HepG2 (cell line): Measurements from ENCODE around the gene SKI. TPM values are rescaled to one million over a fixed set of nuclear protein-coding genes. Genes with fewer than 3 reads are reported as not detected.

Source experiments
- AKAP8 ChIP-seq: sonication (generic); formaldehyde crosslinking; IDR thresholded peaks from 2 replicates; pipeline ENCODE4 v1.5.1; 2020; ENCODE audit warnings: mild to moderate bottlenecking, missing genetic modification reagents
- BORCS8-MEF2B ChIP-seq: sonication (generic); formaldehyde crosslinking; IDR thresholded peaks from 2 replicates; pipeline ENCODE4 v1.8.0; 2022; ENCODE audit warnings: mild to moderate bottlenecking, missing genetic modification reagents
- GLI4 ChIP-seq: sonication (generic); formaldehyde crosslinking; IDR thresholded peaks from 2 replicates; pipeline ENCODE4 v1.5.1; 2020; ENCODE audit warnings: missing genetic modification reagents, mild to moderate bottlenecking, moderate library complexity, borderline replicate concordance
- HMGA1 ChIP-seq: sonication (generic); formaldehyde crosslinking; conservative IDR thresholded peaks from 2 replicates; pipeline ENCODE4 v1.4.0; 2020; ENCODE audit warnings: missing genetic modification reagents
- HNRNPK ChIP-seq: fragments of 200-400 bp; formaldehyde crosslinking; IDR thresholded peaks from 2 replicates; pipeline ENCODE4 v1.6.1; 2018; ENCODE audit warnings: low read length, low read depth, moderate library complexity, mild to moderate bottlenecking; ENCODE audit not compliant: poor library complexity, severe bottlenecking
- HNRNPL ChIP-seq: fragments of 200-400 bp; formaldehyde crosslinking; IDR thresholded peaks from 2 replicates; pipeline ENCODE4 v1.6.1; 2017; ENCODE audit warnings: mild to moderate bottlenecking, low read depth, low read length
- HOXA3 ChIP-seq: sonication (generic); formaldehyde crosslinking; IDR thresholded peaks from 2 replicates; pipeline ENCODE4 v1.5.0; 2020; ENCODE audit warnings: missing genetic modification reagents
- KLF13 ChIP-seq: sonication (generic); formaldehyde crosslinking; IDR thresholded peaks from 2 replicates; pipeline ENCODE4 v1.4.0; 2020; ENCODE audit warnings: mild to moderate bottlenecking, missing genetic modification reagents
- RBFOX2 ChIP-seq: fragments of 200-400 bp; formaldehyde crosslinking; IDR thresholded peaks from 2 replicates; pipeline ENCODE4 v1.6.1; 2017; ENCODE audit warnings: low read depth, mild to moderate bottlenecking, low read length
- SP4 ChIP-seq: sonication (generic); formaldehyde crosslinking; IDR thresholded peaks from 2 replicates; pipeline ENCODE4 v1.8.1; 2023; ENCODE audit warnings: mild to moderate bottlenecking, missing genetic modification reagents
- SP5 ChIP-seq: IDR thresholded peaks from 2 replicates; pipeline ENCODE4 v1.6.1; 2016; ENCODE audit warnings: low read depth, borderline replicate concordance
- SRF ChIP-seq: IDR thresholded peaks from 2 replicates; pipeline ENCODE4 v1.6.1; 2011; ENCODE audit warnings: mild to moderate bottlenecking, low read depth, low read length, moderate library complexity
- TOPORS ChIP-seq: sonication (generic); formaldehyde crosslinking; IDR thresholded peaks from 2 replicates; pipeline ENCODE4 v1.8.0; 2023; ENCODE audit warnings: mild to moderate bottlenecking, missing genetic modification reagents
- TRIM24 ChIP-seq: sonication (generic); formaldehyde crosslinking; IDR thresholded peaks from 2 replicates; pipeline ENCODE4 v1.8.0; 2022; ENCODE audit warnings: mild to moderate bottlenecking, missing genetic modification reagents
- ZBTB38 ChIP-seq: sonication (generic); formaldehyde crosslinking; IDR thresholded peaks from 2 replicates; pipeline ENCODE4 v1.5.1; 2020; ENCODE audit warnings: mild to moderate bottlenecking, missing genetic modification reagents
- ZBTB7B ChIP-seq: sonication (generic); formaldehyde crosslinking; IDR thresholded peaks from 2 replicates; pipeline ENCODE4 v1.4.0; 2020; ENCODE audit warnings: missing genetic modification reagents
- ZFP36L2 ChIP-seq: sonication (generic); formaldehyde crosslinking; IDR thresholded peaks from 2 replicates; pipeline ENCODE4 v1.4.0; 2020; ENCODE audit warnings: missing genetic modification reagents
- ZNF253 ChIP-seq: sonication (generic); formaldehyde crosslinking; IDR thresholded peaks from 2 replicates; pipeline ENCODE4 v1.8.0; 2022; ENCODE audit warnings: mild to moderate bottlenecking, missing genetic modification reagents, borderline replicate concordance
- ZNF564 ChIP-seq: sonication (generic); formaldehyde crosslinking; IDR thresholded peaks from 2 replicates; pipeline ENCODE4 v1.8.1; 2023; ENCODE audit warnings: mild to moderate bottlenecking, missing genetic modification reagents
- polyA plus RNA-seq, 8 experiments: library from polyadenylated mRNA; depleted of rRNA in 3 of 8; stranded (reverse) in 7 of 8; unstranded in 1 of 8; fragments of >200 nt; fragmentation: Illumina TruSeq in 4 of 8; extraction: Trizol in 4 of 8; gene quantifications; 2 replicates each; pipeline versions ENCODE4 v1.2.1 to v1.2.3, GENCODE V29; 2011 to 2016; ENCODE audit warnings: low read depth in 4 of 8, missing spikeins in 1 of 8, mixed read lengths in 1 of 8; ENCODE audit not compliant: insufficient read depth in 1 of 8
- total RNA-seq, 5 experiments: library from RNA; depleted of rRNA; stranded (reverse); fragments of >200 nt; fragmentation: Illumina TruSeq; extraction: Trizol; gene quantifications; 2 replicates each; pipeline ENCODE4 v1.2.3, GENCODE V29; 2016; ENCODE audit warnings: low read depth in 1 of 5
- TF ChIP-seq, protein P1 (sequence below): sonication (generic); formaldehyde crosslinking; IDR thresholded peaks from 2 replicates; pipeline ENCODE4 v1.8.1; 2023; ENCODE audit warnings: mild to moderate bottlenecking, missing genetic modification reagents
- TF ChIP-seq, protein P2 (sequence below): sonication (generic); formaldehyde crosslinking; conservative IDR thresholded peaks from 2 replicates; pipeline ENCODE4 v1.4.0; 2020; ENCODE audit warnings: missing genetic modification reagents
- TF ChIP-seq, protein P3 (sequence below): sonication (generic); IDR thresholded peaks from 2 replicates; pipeline ENCODE4 v1.6.1; 2016; ENCODE audit warnings: low read depth, borderline replicate concordance

SKI gene
- total and polyA plus RNA-seq, 2 of the 13 experiments (the other 11 are each of a cell fraction or from before 2014, with no cell fraction given): 4.7 to 6.9 TPM

DNA sequence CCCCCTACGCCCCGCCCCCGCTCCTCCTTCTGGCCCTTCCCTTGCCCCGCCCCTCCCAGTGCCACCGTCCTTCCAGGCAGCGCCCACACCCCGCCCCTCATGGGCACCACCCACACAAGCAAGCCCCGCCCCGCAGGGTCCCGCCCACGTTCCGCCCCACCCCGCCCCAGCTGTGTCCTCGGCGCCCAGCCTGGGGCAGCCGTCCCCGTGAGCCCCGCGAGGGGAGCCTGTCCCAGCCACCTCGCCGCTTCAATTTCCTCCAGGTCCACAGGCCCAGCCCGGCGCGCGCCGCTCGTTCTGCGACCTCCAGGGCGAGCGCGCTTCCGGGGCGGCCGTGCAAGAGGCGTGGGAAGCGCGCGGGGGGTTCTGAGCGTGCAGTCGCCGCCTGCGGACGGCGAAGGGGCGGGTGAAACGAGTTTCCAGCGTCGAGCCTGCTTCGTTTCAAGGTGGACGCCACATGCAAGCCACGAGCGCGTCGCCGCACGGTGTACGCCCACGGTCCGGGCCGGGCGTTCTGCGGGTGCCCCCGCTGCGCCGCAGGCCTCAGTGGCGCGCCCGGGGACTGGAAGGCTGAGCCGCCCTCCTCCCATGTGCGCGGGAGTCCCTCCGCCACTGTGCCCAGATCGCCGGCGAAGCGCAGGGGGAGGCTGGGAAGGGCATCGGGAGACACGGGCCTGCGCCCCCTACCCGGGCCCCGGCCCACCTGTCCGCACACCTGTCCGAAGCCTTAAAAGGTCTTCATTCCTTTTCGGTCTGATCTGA lies 22.7 kb upstream of the SKI start (continued):
- TF ChIP-seq SP5 (CRISPR knock-in tag): peak; percentile 23; the same call in 1 of the 2 replicates
- peak; percentile 18 for TF ChIP-seq HNRNPK
- TF ChIP-seq, protein P1, sequence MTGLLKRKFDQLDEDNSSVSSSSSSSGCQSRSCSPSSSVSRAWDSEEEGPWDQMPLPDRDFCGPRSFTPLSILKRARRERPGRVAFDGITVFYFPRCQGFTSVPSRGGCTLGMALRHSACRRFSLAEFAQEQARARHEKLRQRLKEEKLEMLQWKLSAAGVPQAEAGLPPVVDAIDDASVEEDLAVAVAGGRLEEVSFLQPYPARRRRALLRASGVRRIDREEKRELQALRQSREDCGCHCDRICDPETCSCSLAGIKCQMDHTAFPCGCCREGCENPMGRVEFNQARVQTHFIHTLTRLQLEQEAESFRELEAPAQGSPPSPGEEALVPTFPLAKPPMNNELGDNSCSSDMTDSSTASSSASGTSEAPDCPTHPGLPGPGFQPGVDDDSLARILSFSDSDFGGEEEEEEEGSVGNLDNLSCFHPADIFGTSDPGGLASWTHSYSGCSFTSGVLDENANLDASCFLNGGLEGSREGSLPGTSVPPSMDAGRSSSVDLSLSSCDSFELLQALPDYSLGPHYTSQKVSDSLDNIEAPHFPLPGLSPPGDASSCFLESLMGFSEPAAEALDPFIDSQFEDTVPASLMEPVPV: 0 out of 2 replicates have a peak, but pooled peaks have one; percentile 33
- no peak for TF ChIP-seq ZBTB7B (CRISPR knock-in tag)
- TF ChIP-seq AKAP8 (CRISPR knock-in tag): no peak
- TF ChIP-seq HNRNPL: 0 out of 2 replicates have a peak, but pooled peaks have one; percentile 22
- no peak for TF ChIP-seq ZFP36L2
- TF ChIP-seq ZNF253: 0 out of 2 replicates have a peak, but pooled peaks have one; percentile 31
- TF ChIP-seq RBFOX2: peak; percentile 63
- TF ChIP-seq GLI4 (CRISPR knock-in tag): 0 out of 2 replicates have a peak, but pooled peaks have one; percentile 29
- no peak for TF ChIP-seq TRIM24 (CRISPR knock-in tag)
- TF ChIP-seq ZNF564: 0 out of 2 replicates have a peak, but pooled peaks have one; percentile 50
- TF ChIP-seq HOXA3 (CRISPR knock-in tag): peak; percentile 50; the same call in 1 of the 2 replicates
- no peak for TF ChIP-seq HMGA1 (CRISPR knock-in tag)
- TF ChIP-seq KLF13 (CRISPR knock-in tag): no peak
- 0 out of 2 replicates have a peak, but pooled peaks have one; percentile 42 for TF ChIP-seq SP4 (CRISPR knock-in tag)
- 0 out of 2 replicates have a peak, but pooled peaks have one; percentile 17 for TF ChIP-seq BORCS8-MEF2B (CRISPR knock-in tag)
- TF ChIP-seq, protein P2, sequence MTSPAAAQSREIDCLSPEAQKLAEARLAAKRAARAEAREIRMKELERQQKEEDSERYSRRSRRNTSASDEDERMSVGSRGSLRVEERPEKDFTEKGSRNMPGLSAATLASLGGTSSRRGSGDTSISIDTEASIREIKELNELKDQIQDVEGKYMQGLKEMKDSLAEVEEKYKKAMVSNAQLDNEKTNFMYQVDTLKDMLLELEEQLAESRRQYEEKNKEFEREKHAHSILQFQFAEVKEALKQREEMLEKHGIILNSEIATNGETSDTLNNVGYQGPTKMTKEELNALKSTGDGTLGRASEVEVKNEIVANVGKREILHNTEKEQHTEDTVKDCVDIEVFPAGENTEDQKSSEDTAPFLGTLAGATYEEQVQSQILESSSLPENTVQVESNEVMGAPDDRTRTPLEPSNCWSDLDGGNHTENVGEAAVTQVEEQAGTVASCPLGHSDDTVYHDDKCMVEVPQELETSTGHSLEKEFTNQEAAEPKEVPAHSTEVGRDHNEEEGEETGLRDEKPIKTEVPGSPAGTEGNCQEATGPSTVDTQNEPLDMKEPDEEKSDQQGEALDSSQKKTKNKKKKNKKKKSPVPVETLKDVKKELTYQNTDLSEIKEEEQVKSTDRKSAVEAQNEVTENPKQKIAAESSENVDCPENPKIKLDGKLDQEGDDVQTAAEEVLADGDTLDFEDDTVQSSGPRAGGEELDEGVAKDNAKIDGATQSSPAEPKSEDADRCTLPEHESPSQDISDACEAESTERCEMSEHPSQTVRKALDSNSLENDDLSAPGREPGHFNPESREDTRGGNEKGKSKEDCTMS (CRISPR knock-in tag): no peak
- TF ChIP-seq ZBTB38 (CRISPR knock-in tag): peak; percentile 91
- TF ChIP-seq TOPORS (CRISPR knock-in tag): 0 out of 2 replicates have a peak, but pooled peaks have one; percentile 19
- TF ChIP-seq, protein P3, sequence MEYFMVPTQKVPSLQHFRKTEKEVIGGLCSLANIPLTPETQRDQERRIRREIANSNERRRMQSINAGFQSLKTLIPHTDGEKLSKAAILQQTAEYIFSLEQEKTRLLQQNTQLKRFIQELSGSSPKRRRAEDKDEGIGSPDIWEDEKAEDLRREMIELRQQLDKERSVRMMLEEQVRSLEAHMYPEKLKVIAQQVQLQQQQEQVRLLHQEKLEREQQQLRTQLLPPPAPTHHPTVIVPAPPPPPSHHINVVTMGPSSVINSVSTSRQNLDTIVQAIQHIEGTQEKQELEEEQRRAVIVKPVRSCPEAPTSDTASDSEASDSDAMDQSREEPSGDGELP: peak; percentile 80; the same call in 1 of the 2 replicates
- no peak for TF ChIP-seq SRF
